NT2/D1 (cell line): ENCODE measurements around the gene KCNG4.

ENCODE experiments used
- DNase-seq: peaks from one replicate; pipeline ENCODE4 v3.0.0-alpha.2; 2011; ENCODE audit warnings: low read depth, low spot score
- H3K27me3 ChIP-seq: 2 replicates; pipeline ENCODE4 v1.6.0; 2011; ENCODE audit warnings: mild to moderate bottlenecking; ENCODE audit not compliant: insufficient read length, insufficient read depth
- H3K36me3 ChIP-seq: 2 replicates; pipeline ENCODE4 v1.6.1; 2011; ENCODE audit warnings: mild to moderate bottlenecking, low read length, mixed read lengths; ENCODE audit not compliant: insufficient read depth, insufficient read length
- H3K4me1 ChIP-seq: 2 replicates; pipeline ENCODE4 v1.5.1; 2011; ENCODE audit not compliant: insufficient read depth, insufficient read length
- H3K4me3 ChIP-seq: 2 replicates; pipeline ENCODE4 v1.5.1; 2011; ENCODE audit warnings: low read depth; ENCODE audit not compliant: insufficient read length
- H3K9ac ChIP-seq: 2 replicates; pipeline ENCODE4 v1.6.0; 2011; ENCODE audit warnings: low read depth; ENCODE audit not compliant: insufficient read length
- H3K9me3 ChIP-seq: 2 replicates; pipeline ENCODE4 v1.5.1; 2011; ENCODE audit warnings: mild to moderate bottlenecking, low read length; ENCODE audit not compliant: insufficient read depth
- SUZ12 ChIP-seq: IDR thresholded peaks from 2 replicates; pipeline ENCODE4 v1.6.1; 2011; ENCODE audit not compliant: insufficient read length, insufficient read depth; ENCODE audit errors: extremely low read depth
- YY1 ChIP-seq: IDR thresholded peaks from 2 replicates; pipeline ENCODE4 v1.6.1; 2011; ENCODE audit not compliant: insufficient read length, insufficient read depth
- ZNF274 ChIP-seq: IDR thresholded peaks from 2 replicates; pipeline ENCODE4 v1.6.1; 2011; ENCODE audit warnings: mild to moderate bottlenecking, low read depth, low read length

Gene KCNG4

GRCh38 chr16:84183911-84184591 lies 55.8 kb downstream of the KCNG4 start:
- H3K4me3 ChIP-seq: no peak overlapping the region
- H3K27me3 ChIP-seq: no peaks in the 10 kb centered on the region
- DNase-seq: no peak
- H3K9ac ChIP-seq: no peak overlapping the region
- TF ChIP-seq SUZ12: no peak
- TF ChIP-seq YY1: no peak
- TF ChIP-seq ZNF274: no peak
- H3K36me3 ChIP-seq: peaks cover 65% of the 10 kb centered on the region
- no peaks in the 10 kb centered on the region for H3K9me3 ChIP-seq
- H3K4me1 ChIP-seq: peaks cover 3% of the 10 kb centered on the region

- Histone ChIP-seq H3K36me3 (peaks cover 70% of the 10 kb centered on the region), H3K27me3 (no peaks in the 10 kb centered on the region), H3K4me1 (peaks cover 5% of the 10 kb centered on the region), H3K4me3 (no peak overlapping the region), H3K9me3 (no peaks in the 10 kb centered on the region), H3K9ac (no peak overlapping the region)
- no peak for TF ChIP-seq ZNF274
- TF ChIP-seq YY1: no peak
- TF ChIP-seq SUZ12: no peak
- DNase-seq: no peak
Measured at GRCh38 chr16:84183572-84183875, 56.3 kb downstream of the KCNG4 start.

GRCh38 chr16:84182680-84183571 lies 56.9 kb downstream of the KCNG4 start:
- no peak overlapping the region for H3K4me3 ChIP-seq
- H3K4me1 ChIP-seq: peaks cover 5% of the 10 kb centered on the region
- H3K9me3 ChIP-seq: no peaks in the 10 kb centered on the region
- no peaks in the 10 kb centered on the region for H3K27me3 ChIP-seq
- peaks cover 76% of the 10 kb centered on the region for H3K36me3 ChIP-seq
- no peak overlapping the region for H3K9ac ChIP-seq
- DNase-seq: no peak
- TF ChIP-seq YY1 (no peak), ZNF274 (no peak), SUZ12 (no peak)

- no peak for DNase-seq
- Histone ChIP-seq H3K9ac (no peak overlapping the region), H3K4me3 (no peak overlapping the region), H3K4me1 (peaks cover 9% of the 10 kb centered on the region), H3K9me3 (no peaks in the 10 kb centered on the region), H3K27me3 (no peaks in the 10 kb centered on the region), H3K36me3 (peaks cover 82% of the 10 kb centered on the region)
- TF ChIP-seq ZNF274 (no peak), YY1 (no peak), SUZ12 (no peak)
Measured at GRCh38 chr16:84182104-84182503, 57.7 kb downstream of the KCNG4 start.

GRCh38 chr16:84181144-84181915 lies 58.5 kb downstream of the KCNG4 start:
- TF ChIP-seq SUZ12 (no peak), YY1 (no peak)
- no peak overlapping the region for H3K9ac ChIP-seq
- H3K36me3 ChIP-seq: peaks cover 82% of the 10 kb centered on the region
- no peaks in the 10 kb centered on the region for H3K27me3 ChIP-seq
- no peak for DNase-seq
- H3K4me1 ChIP-seq: peaks cover 16% of the 10 kb centered on the region
- no peaks in the 10 kb centered on the region for H3K9me3 ChIP-seq
- H3K4me3 ChIP-seq: no peak overlapping the region

GRCh38 chr16:84180519-84181140 lies 59.2 kb downstream of the KCNG4 start:
- H3K9ac ChIP-seq: peak overlapping the region; percentile 46
- peaks cover 82% of the 10 kb centered on the region for H3K36me3 ChIP-seq
- TF ChIP-seq SUZ12: no peak
- TF ChIP-seq ZNF274: no peak
- TF ChIP-seq YY1: no peak
- DNase-seq: no peak
- no peak overlapping the region for H3K4me3 ChIP-seq
- H3K9me3 ChIP-seq: no peaks in the 10 kb centered on the region
- H3K4me1 ChIP-seq: peaks cover 21% of the 10 kb centered on the region
- H3K27me3 ChIP-seq: no peaks in the 10 kb centered on the region
